Smooth muscle cell (in vitro differentiated cells): Measurements from ENCODE around the gene SLC6A20. TPM values are rescaled to one million over a fixed set of nuclear protein-coding genes. Genes with fewer than 3 reads are reported as not detected.

ENCODE experiments used
- DNase-seq: peaks from one replicate; lab custom pipeline; 2025; ENCODE audit not compliant: unreplicated experiment; lab: John Stamatoyannopoulos, UW
- H2AFZ ChIP-seq: fragments of 200-600 bp; sonication (generic); 2 replicates; pipeline ENCODE4 v1.6.0; 2016; ENCODE audit warnings: antibody characterized with exemption, low read depth, mild to moderate bottlenecking
- H3F3A ChIP-seq: fragments of 200-600 bp; sonication (generic); 2 replicates; pipeline ENCODE4 v1.6.0; 2017; ENCODE audit warnings: antibody characterized with exemption, low read depth
- H3K27ac ChIP-seq: fragments of 200-600 bp; sonication (generic); 2 replicates; pipeline ENCODE4 v1.5.1; 2016; ENCODE audit warnings: low read depth, mild to moderate bottlenecking
- H3K27me3 ChIP-seq: fragments of 200-600 bp; sonication (generic); 2 replicates; pipeline ENCODE4 v1.6.1; 2016; ENCODE audit warnings: low read depth, mild to moderate bottlenecking
- H3K36me3 ChIP-seq: fragments of 200-600 bp; sonication (generic); 2 replicates; pipeline ENCODE4 v1.5.1; 2016; ENCODE audit warnings: low read depth
- H3K4me1 ChIP-seq: fragments of 200-600 bp; sonication (generic); 2 replicates; pipeline ENCODE4 v1.5.1; 2016; ENCODE audit warnings: low read depth
- H3K4me2 ChIP-seq: fragments of 200-600 bp; sonication (generic); 2 replicates; pipeline ENCODE4 v1.6.0; 2016; ENCODE audit warnings: mild to moderate bottlenecking
- H3K4me3 ChIP-seq: fragments of 200-600 bp; sonication (generic); 2 replicates; pipeline ENCODE4 v1.5.1; 2016; ENCODE audit warnings: mild to moderate bottlenecking
- H3K79me2 ChIP-seq: fragments of 200-600 bp; sonication (generic); 2 replicates; pipeline ENCODE4 v1.6.0; 2016; ENCODE audit warnings: low read depth, mild to moderate bottlenecking
- H3K9ac ChIP-seq: fragments of 200-600 bp; sonication (generic); 2 replicates; pipeline ENCODE4 v1.6.0; 2016; ENCODE audit warnings: low read depth
- H3K9me3 ChIP-seq: fragments of 200-600 bp; sonication (generic); replicated peaks from 2 replicates; pipeline ENCODE4 v1.5.1; 2016; ENCODE audit warnings: low read depth
- H4K20me1 ChIP-seq: fragments of 200-600 bp; sonication (generic); 2 replicates; pipeline ENCODE4 v1.6.0; 2016; ENCODE audit warnings: low read depth
- CTCF ChIP-seq: fragments of 200-600 bp; sonication (generic); IDR thresholded peaks from 2 replicates; pipeline ENCODE4 v1.5.1; 2017; ENCODE audit warnings: borderline replicate concordance, mild to moderate bottlenecking, antibody characterized with exemption; ENCODE audit not compliant: insufficient read depth, poor library complexity, severe bottlenecking
- WGBS: methylation state at CpG from one replicate; pipeline ENCODE4 v1.1.7; 2016; ENCODE audit warnings: low lambda C conversion rate; 5-methylcytosine and 5-hydroxymethylcytosine counted together
- polyA plus RNA-seq: library from polyadenylated mRNA; unstranded; fragments of >200 nt; fragmentation: Nextera tagmentation; extraction: Ambion mirVana; gene quantifications from 2 replicates; pipeline ENCODE4 v1.2.1, GENCODE V29; 2016
- total RNA-seq: library from RNA; depleted of rRNA; stranded (reverse); fragments of >200 nt; gene quantifications from 2 replicates; pipeline ENCODE4 v1.2.3, GENCODE V29; 2014

SLC6A20 gene
- total and polyA plus RNA-seq, 2 experiments from 2014 or later: 0.10 to 0.49 TPM

GRCh38 chr3:45746165-45746776 is 50.1 kb downstream of the SLC6A20 start:
- no peaks in the 10 kb centered on the region for H3K9me3 ChIP-seq
- 95% methylated on average over 29 of the region's 32 CpGs for WGBS
- peaks cover 8% of the 10 kb centered on the region for H3K36me3 ChIP-seq
- H3K9ac ChIP-seq: no peak overlapping the region
- no peak overlapping the region for H3K4me3 ChIP-seq
- no peaks in the 10 kb centered on the region for H3K27me3 ChIP-seq
- no peak overlapping the region for H3K27ac ChIP-seq
- no peaks in the 10 kb centered on the region for H3K79me2 ChIP-seq
- TF ChIP-seq CTCF: no peak
- H3F3A ChIP-seq: no peaks in the 10 kb centered on the region
- no peak for DNase-seq
- no peaks in the 10 kb centered on the region for H3K4me1 ChIP-seq
- no peak overlapping the region for H3K4me2 ChIP-seq
- H2AFZ ChIP-seq: no peak overlapping the region
- H4K20me1 ChIP-seq: no peaks in the 10 kb centered on the region

- H3K4me3 ChIP-seq: no peak overlapping the region
- H3K36me3 ChIP-seq: peaks cover 38% of the 10 kb centered on the region
- H3F3A ChIP-seq: no peaks in the 10 kb centered on the region
- 98% methylated on average over 4 of the region's 4 CpGs for WGBS
- no peak overlapping the region for H3K27ac ChIP-seq
- H3K27me3 ChIP-seq: no peaks in the 10 kb centered on the region
- H3K4me2 ChIP-seq: no peak overlapping the region
- H2AFZ ChIP-seq: no peak overlapping the region
- H3K4me1 ChIP-seq: no peaks in the 10 kb centered on the region
- H3K9me3 ChIP-seq: no peaks in the 10 kb centered on the region
- H3K9ac ChIP-seq: no peak overlapping the region
- H4K20me1 ChIP-seq: no peaks in the 10 kb centered on the region
- no peak for DNase-seq
- H3K79me2 ChIP-seq: no peaks in the 10 kb centered on the region
- no peak for TF ChIP-seq CTCF
These were observed 53.8 kb downstream of the SLC6A20 start for GRCh38 chr3:45742461-45743089.

- DNase-seq: no peak
- Histone ChIP-seq H3K27me3 (no peaks in the 10 kb centered on the region), H3K36me3 (peaks cover 38% of the 10 kb centered on the region), H3K9ac (no peak overlapping the region), H3K79me2 (no peaks in the 10 kb centered on the region), H3K9me3 (no peaks in the 10 kb centered on the region), H3K4me2 (no peak overlapping the region), H2AFZ (no peak overlapping the region), H3K4me3 (no peak overlapping the region), H4K20me1 (no peaks in the 10 kb centered on the region), H3F3A (no peaks in the 10 kb centered on the region), H3K4me1 (no peaks in the 10 kb centered on the region), H3K27ac (no peak overlapping the region)
- WGBS: 91% methylated on average over 6 of the region's 6 CpGs
- TF ChIP-seq CTCF: no peak
These were observed 54.4 kb downstream of the SLC6A20 start for GRCh38 chr3:45741742-45742460.
